Endothelial cell of umbilical vein (primary cell): Measurements from ENCODE around the gene KRT3. TPM values are rescaled to one million over a fixed set of nuclear protein-coding genes. Genes with fewer than 3 reads are reported as not detected.

ENCODE experiments used
- BruUV-seq: library from RNA; stranded (reverse); fragments of 400-500 nt; replicated peaks from 2 replicates; lab custom pipeline; 2021; lab: Mats Ljungman, UMichigan
- CTCF ChIA-PET: fragments of 300-600, 350-600 bp; sonication (Branson Sonifier 250); formaldehyde crosslinking; loops from one replicate; lab custom pipeline; 2021; ENCODE audit warnings: antibody characterized with exemption, inconsistent platforms; lab: Charles Lee
- POLR2A ChIA-PET: fragments of 300-600, 350-600 bp; sonication (Branson Sonifier 250); formaldehyde crosslinking; loops from one replicate; lab custom pipeline; 2021; ENCODE audit warnings: antibody characterized with exemption, inconsistent platforms; lab: Charles Lee
- DNase-seq: peaks from one replicate; pipeline ENCODE4 v3.0.0-alpha.2; 2011; ENCODE audit warnings: low read depth, low spot score
- FAIRE-seq: peaks from 2 replicates; lab custom pipeline; 2011; peaks lifted over from hg19 to GRCh38; lab: Jason Lieb, UNC
- H2AFZ ChIP-seq: 2 replicates; pipeline ENCODE4 v1.6.0; 2012; ENCODE audit warnings: low read depth, low read length, control low read depth, inconsistent platforms
- H3K27ac ChIP-seq: 2 replicates; pipeline ENCODE4 v1.5.1; 2011; ENCODE audit warnings: low read depth, mild to moderate bottlenecking, control low read depth, low read length, moderate library complexity; ENCODE audit not compliant: insufficient read depth
- H3K27me3 ChIP-seq, 2 experiments: 2 replicates each; pipeline versions ENCODE4 v1.6.0 to v1.6.1; 2011; ENCODE audit warnings: low read length in 2 of 2, mixed read lengths in 1 of 2; ENCODE audit not compliant: control insufficient read depth in 2 of 2, insufficient read depth in 2 of 2
- H3K36me3 ChIP-seq, 2 experiments: 2 replicates in 1 of 2; 3 replicates in 1 of 2; pipeline ENCODE4 v1.5.1; 2011; ENCODE audit warnings: low read length in 2 of 2, mild to moderate bottlenecking in 1 of 2, moderate library complexity in 1 of 2; ENCODE audit not compliant: control insufficient read depth in 2 of 2, insufficient read depth in 2 of 2; ENCODE audit errors: extremely low read depth in 1 of 2
- H3K4me1 ChIP-seq: 3 replicates; pipeline ENCODE4 v1.5.1; 2011; ENCODE audit warnings: mild to moderate bottlenecking, low read length; ENCODE audit not compliant: control insufficient read depth, insufficient read depth; ENCODE audit errors: extremely low read depth
- H3K4me2 ChIP-seq: 2 replicates; pipeline ENCODE4 v1.6.1; 2011; ENCODE audit warnings: low read length, control low read depth, mixed read lengths; ENCODE audit not compliant: insufficient read depth
- H3K4me3 ChIP-seq, 3 experiments: fragments of 200-600 bp in 1 of 3; sonication (generic), shearing (Covaris generic) in 1 of 3; replicated peaks in 1 of 3; 2 replicates each; pipeline ENCODE4 v1.5.1; 2011 to 2016; ENCODE audit warnings: control low read depth in 3 of 3, low read length in 3 of 3, mild to moderate bottlenecking in 2 of 3, inconsistent platforms in 1 of 3, low read depth in 1 of 3, moderate library complexity in 1 of 3; ENCODE audit not compliant: insufficient read depth in 1 of 3
- H3K79me2 ChIP-seq: 2 replicates; pipeline ENCODE4 v1.6.0; 2012; ENCODE audit warnings: low read length, inconsistent platforms; ENCODE audit not compliant: control insufficient read depth, insufficient read depth
- H3K9ac ChIP-seq: replicated peaks from 2 replicates; pipeline ENCODE3; 2011; ENCODE audit warnings: low read length, control low read depth; ENCODE audit not compliant: insufficient read depth; ENCODE audit errors: extremely low read depth
- H3K9me1 ChIP-seq: replicated peaks from 3 replicates; pipeline ENCODE4 v1.6.0; 2011; ENCODE audit warnings: mild to moderate bottlenecking, low read length; ENCODE audit not compliant: control insufficient read depth, insufficient read depth; ENCODE audit errors: extremely low read depth
- H3K9me3 ChIP-seq: replicated peaks from 2 replicates; pipeline ENCODE4 v1.5.1; 2012; ENCODE audit warnings: low read length, inconsistent platforms; ENCODE audit not compliant: control insufficient read depth, insufficient read depth
- H4K20me1 ChIP-seq: replicated peaks from 2 replicates; pipeline ENCODE3; 2011; ENCODE audit warnings: mild to moderate bottlenecking, low read length; ENCODE audit not compliant: control insufficient read depth, insufficient read depth; ENCODE audit errors: extremely low read depth
- CTCF ChIP-seq, 2 donors: IDR thresholded peaks; 1 replicate in 1 of 2; 2 replicates in 1 of 2; pipeline ENCODE4 v1.5.1; 2011; ENCODE audit warnings: low read length in 2 of 2, mild to moderate bottlenecking in 2 of 2, moderate library complexity in 2 of 2, control low read depth in 1 of 2, inconsistent platforms in 1 of 2, low read depth in 1 of 2; ENCODE audit not compliant: insufficient read depth in 1 of 2; ENCODE audit errors: extremely low read depth in 1 of 2
- EZH2 ChIP-seq: IDR thresholded peaks from 2 replicates; pipeline ENCODE4 v1.6.1; 2012; ENCODE audit warnings: borderline replicate concordance, low read depth, mild to moderate bottlenecking, moderate library complexity, low read length, inconsistent platforms; ENCODE audit not compliant: severe bottlenecking
- FOS ChIP-seq: IDR thresholded peaks from 2 replicates; pipeline ENCODE4 v1.6.1; 2011; ENCODE audit warnings: mild to moderate bottlenecking, low read length, moderate library complexity, borderline replicate concordance; ENCODE audit not compliant: insufficient read depth
- GATA2 ChIP-seq: IDR thresholded peaks from 2 replicates; pipeline ENCODE4 v1.7.0; 2011; ENCODE audit warnings: low read depth, mild to moderate bottlenecking, moderate library complexity, mixed read lengths, low read length; ENCODE audit not compliant: insufficient read length, insufficient read depth
- JUN ChIP-seq: IDR thresholded peaks from 2 replicates; pipeline ENCODE4 v1.6.1; 2011; ENCODE audit warnings: borderline replicate concordance, low read depth; ENCODE audit not compliant: insufficient read length, insufficient read depth
- MYC ChIP-seq: IDR thresholded peaks from one replicate; pipeline ENCODE4 v1.6.1; 2011; ENCODE audit warnings: mild to moderate bottlenecking, low read depth, low read length
- POLR2A ChIP-seq: IDR thresholded peaks from 2 replicates; pipeline ENCODE4 v1.6.1; 2012; ENCODE audit warnings: low read depth, mild to moderate bottlenecking, control low read depth, low read length
- POLR2AphosphoS5 ChIP-seq: IDR thresholded peaks from 2 replicates; pipeline ENCODE4 v1.6.1; 2012; ENCODE audit warnings: low read depth, mild to moderate bottlenecking, control low read depth, low read length, moderate library complexity; ENCODE audit not compliant: insufficient read depth
- dilution Hi-C: fragments of 300-500 bp; cut with MboI; formaldehyde crosslinking; loops from one replicate; pipeline ENCODE4 v1.15.0; 2019; ENCODE audit warnings: low sequenced_read_pairs; ENCODE audit not compliant: extremely low pct_ligation_motif_present
- intact Hi-C: fragments of 100-400 bp; cut with micrococcal nuclease; formaldehyde crosslinking; loops from one replicate; pipeline ENCODE4 v1.10.0; 2022
- polyA plus RNA-seq, 4 experiments: library from polyadenylated mRNA; depleted of rRNA in 3 of 4; stranded (reverse) in 3 of 4; unstranded in 1 of 4; fragments of >200 nt; gene quantifications; 2 replicates each; pipeline versions ENCODE4 v1.2.1 to v1.2.3, GENCODE V29; 2011 to 2012; ENCODE audit warnings: missing spikeins in 1 of 4
- total RNA-seq: library from RNA; stranded (reverse); gene quantifications from 2 replicates; pipeline ENCODE4 v1.2.3, GENCODE V29; 2021
- TF ChIP-seq, protein P1 (sequence below): IDR thresholded peaks from 2 replicates; pipeline ENCODE4 v1.6.1; 2011; ENCODE audit not compliant: insufficient read depth, insufficient read length

KRT3 gene
- total and polyA plus RNA-seq, 2 donors (not counting 3 experiments of a cell fraction or from before 2014, with no cell fraction given), result not detected

GRCh38 chr12:52817699-52818238, 21.9 kb upstream of the KRT3 start:
- Histone ChIP-seq H3K9me3 (no peaks in the 10 kb centered on the region), H4K20me1 (no peaks in the 10 kb centered on the region), H3K79me2 (no peaks in the 10 kb centered on the region), H3K9ac (no peak overlapping the region), H3K9me1 (no peaks in the 10 kb centered on the region), H3K36me3 (no peaks in the 10 kb centered on the region), H3K27ac (no peak overlapping the region), H3K4me3 (no peak overlapping the region), H3K4me1 (no peaks in the 10 kb centered on the region), H3K4me2 (no peak overlapping the region), H3K27me3 (peaks cover 0 to 1% of the 10 kb centered on the region in 2 experiments), H2AFZ (no peak overlapping the region)
- BruUV-seq, result no TSS peak
- dilution Hi-C loops, result no loop called here
- no peak for DNase-seq
- CTCF ChIA-PET, result no interaction called here
- POLR2A ChIA-PET, result no interaction called here
- TF ChIP-seq MYC (no peak), CTCF (IDR thresholded peaks at IDR 0.05; ENCODE audit: extremely low read depth in 1 of 2, insufficient read depth in 1 of 2, low read depth in 1 of 2, low read length in 2 of 2) (no peak), EZH2 (no peak), POLR2A (no peak)
- FAIRE-seq, result no peak
- intact Hi-C loops, result no loop called here

DNA sequence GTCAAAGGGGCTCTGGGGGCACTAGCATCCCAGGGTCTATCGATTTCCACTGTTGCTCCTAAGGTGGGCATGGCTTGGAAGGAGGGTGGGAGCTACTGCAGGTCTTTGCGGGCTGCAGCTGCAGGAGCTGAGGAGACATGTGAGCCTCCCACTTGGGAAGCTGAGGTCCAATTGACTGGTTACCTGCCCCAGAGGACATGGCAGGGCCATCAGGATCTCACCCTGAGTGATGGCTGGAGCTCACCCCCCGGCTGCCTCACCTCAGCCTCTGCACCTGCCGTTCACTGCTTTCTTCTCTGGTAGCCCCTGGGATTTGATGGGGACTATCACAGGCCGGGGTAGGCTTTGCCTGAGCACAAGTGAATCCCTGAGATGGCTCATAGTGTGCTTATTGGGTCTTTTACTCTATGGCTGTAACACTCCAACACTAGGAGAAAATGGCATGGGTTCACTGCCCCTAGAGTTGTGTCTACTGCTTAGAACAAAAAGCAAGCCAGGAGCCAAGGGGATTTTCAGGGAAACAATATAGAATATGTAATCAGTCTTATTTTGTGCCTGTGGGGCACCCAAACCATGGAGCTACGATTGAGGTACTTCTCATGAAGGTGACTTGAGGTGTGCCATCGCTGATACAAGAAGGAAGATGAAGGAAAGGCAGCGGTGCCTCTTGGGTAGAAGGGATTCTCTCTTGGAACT, 21.2 kb upstream of the KRT3 start:
- Histone ChIP-seq H3K36me3 (no peaks in the 10 kb centered on the region), H3K4me1 (no peaks in the 10 kb centered on the region), H3K79me2 (no peaks in the 10 kb centered on the region), H3K4me3 (no peak overlapping the region), H4K20me1 (no peaks in the 10 kb centered on the region), H3K9me3 (no peaks in the 10 kb centered on the region), H3K9me1 (no peaks in the 10 kb centered on the region), H3K27me3 (peaks cover 0 to 1% of the 10 kb centered on the region in 2 experiments), H3K9ac (no peak overlapping the region), H3K4me2 (no peak overlapping the region), H3K27ac (no peak overlapping the region), H2AFZ (no peak overlapping the region)
- POLR2A ChIA-PET, result no interaction called here
- no TSS peak for BruUV-seq
- FAIRE-seq, result no peak
- dilution Hi-C loops, result no loop called here
- CTCF ChIA-PET, result no interaction called here
- TF ChIP-seq JUN (no peak), GATA2 (no peak), MYC (no peak), POLR2A (no peak), CTCF (IDR thresholded peaks at IDR 0.05; ENCODE audit: extremely low read depth in 1 of 2, insufficient read depth in 1 of 2, low read depth in 1 of 2, low read length in 2 of 2) (no peak), EZH2 (no peak), FOS (no peak), POLR2AphosphoS5 (no peak)
- TF ChIP-seq, protein P1, sequence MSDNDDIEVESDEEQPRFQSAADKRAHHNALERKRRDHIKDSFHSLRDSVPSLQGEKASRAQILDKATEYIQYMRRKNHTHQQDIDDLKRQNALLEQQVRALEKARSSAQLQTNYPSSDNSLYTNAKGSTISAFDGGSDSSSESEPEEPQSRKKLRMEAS, result no peak
- DNase-seq, result no peak
- intact Hi-C loops, result no loop called here
